ENCODE measurements around the gene COPA.

COPA gene

GRCh38 chr1:160284782-160285344, 58.2 kb downstream of the COPA start, which contains the start of gene PEX19:
TSS of gene PEX19 (minus strand) at chr1:160285133. CDS start at chr1:160285124, 9 bp downstream.
- H3K9me3 Mint-ChIP-seq: no peaks in the 10 kb centered on the region
- peak; percentile 96 for DNase-seq
- peaks cover 64% of the 10 kb centered on the region for H3K36me3 Mint-ChIP-seq (ENCODE audit: low read depth)
- peak within 1 kb of the TSS; percentile 98 for H3K4me3 Mint-ChIP-seq
- no peaks in the 10 kb centered on the region for H3K27me3 Mint-ChIP-seq
- H3K4me1 Mint-ChIP-seq (ENCODE audit: low read depth): peaks cover 23% of the 10 kb centered on the region
- H3K27ac Mint-ChIP-seq: peak within 1 kb of the TSS; percentile 96

- Mint-ChIP-seq H3K27ac (peak overlapping the region; percentile 96), H3K4me3 (peak overlapping the region; percentile 98), H3K9me3 (no peaks in the 10 kb centered on the region), H3K36me3 (ENCODE audit: low read depth) (peaks cover 64% of the 10 kb centered on the region), H3K4me1 (ENCODE audit: low read depth) (peaks cover 23% of the 10 kb centered on the region), H3K27me3 (no peaks in the 10 kb centered on the region)
- DNase-seq: peak; percentile 32
Measured at GRCh38 chr1:160284220-160284781, 58.7 kb downstream of the COPA start.

- H3K4me3 Mint-ChIP-seq: no peak overlapping the region
- H3K27ac Mint-ChIP-seq: peak overlapping the region; percentile 23
- no peaks in the 10 kb centered on the region for H3K27me3 Mint-ChIP-seq
- no peak for DNase-seq
- no peaks in the 10 kb centered on the region for H3K9me3 Mint-ChIP-seq
- H3K36me3 Mint-ChIP-seq (ENCODE audit: low read depth): peaks cover 66% of the 10 kb centered on the region
- peaks cover 23% of the 10 kb centered on the region for H3K4me1 Mint-ChIP-seq (ENCODE audit: low read depth)
Measured at GRCh38 chr1:160282807-160283206, 60.2 kb downstream of the COPA start.

- H3K9me3 Mint-ChIP-seq: no peaks in the 10 kb centered on the region
- no peak overlapping the region for H3K27ac Mint-ChIP-seq
- no peak overlapping the region for H3K4me3 Mint-ChIP-seq
- no peaks in the 10 kb centered on the region for H3K27me3 Mint-ChIP-seq
- peaks cover 69% of the 10 kb centered on the region for H3K36me3 Mint-ChIP-seq (ENCODE audit: low read depth)
- H3K4me1 Mint-ChIP-seq (ENCODE audit: low read depth): peaks cover 4% of the 10 kb centered on the region
- no peak for DNase-seq
Measured at GRCh38 chr1:160277987-160278386, 65.1 kb downstream of the COPA start.

GRCh38 chr1:160277330-160277729, 65.7 kb downstream of the COPA start:
- no peaks in the 10 kb centered on the region for H3K9me3 Mint-ChIP-seq
- peaks cover 62% of the 10 kb centered on the region for H3K36me3 Mint-ChIP-seq (ENCODE audit: low read depth)
- no peak overlapping the region for H3K4me3 Mint-ChIP-seq
- no peak for DNase-seq
- H3K27me3 Mint-ChIP-seq: no peaks in the 10 kb centered on the region
- peak overlapping the region; percentile 14 for H3K27ac Mint-ChIP-seq
- H3K4me1 Mint-ChIP-seq (ENCODE audit: low read depth): peaks cover 4% of the 10 kb centered on the region

- Mint-ChIP-seq H3K4me3 (no peak overlapping the region), H3K27ac (no peak overlapping the region)
- DNase-seq: no peak
Measured at GRCh38 chr1:160271025-160271424, 72.0 kb downstream of the COPA start.

GRCh38 chr1:160267284-160267991, 75.6 kb downstream of the COPA start:
- Mint-ChIP-seq H3K36me3 (ENCODE audit: low read depth) (no peaks in the 10 kb centered on the region), H3K27me3 (no peaks in the 10 kb centered on the region), H3K27ac (no peak overlapping the region), H3K9me3 (no peaks in the 10 kb centered on the region), H3K4me1 (ENCODE audit: low read depth) (peaks cover 13% of the 10 kb centered on the region), H3K4me3 (no peak overlapping the region)
- no peak for DNase-seq

More at GRCh38 chr1:160271025-160271424, 72.0 kb downstream of the COPA start:
- Mint-ChIP-seq H3K36me3 (ENCODE audit: low read depth) (peaks cover 3% of the 10 kb centered on the region), H3K9me3 (no peaks in the 10 kb centered on the region), H3K4me1 (ENCODE audit: low read depth) (no peaks in the 10 kb centered on the region), H3K27me3 (no peaks in the 10 kb centered on the region)

- no peak for DNase-seq
- Mint-ChIP-seq H3K9me3 (no peaks in the 10 kb centered on the region), H3K27me3 (no peaks in the 10 kb centered on the region), H3K4me1 (ENCODE audit: low read depth) (peaks cover 29% of the 10 kb centered on the region), H3K27ac (no peak overlapping the region), H3K36me3 (ENCODE audit: low read depth) (peaks cover 23% of the 10 kb centered on the region), H3K4me3 (no peak overlapping the region)
Measured at GRCh38 chr1:160264795-160265307, 78.2 kb downstream of the COPA start.

- H3K4me1 Mint-ChIP-seq (ENCODE audit: low read depth): peaks cover 53% of the 10 kb centered on the region
Measured at GRCh38 chr1:160261893-160262794, 80.9 kb downstream of the COPA start, which contains the start of gene DCAF8. TSS of gene DCAF8 (minus strand) at chr1:160262549. CDS start at chr1:160244008, 18,541 bp downstream.

GRCh38 chr1:160261556-160261892, 81.5 kb downstream of the COPA start:
- Mint-ChIP-seq H3K4me3 (peak overlapping the region; percentile 94), H3K36me3 (ENCODE audit: low read depth) (peaks cover 49% of the 10 kb centered on the region), H3K27ac (peak overlapping the region; percentile 99), H3K4me1 (ENCODE audit: low read depth) (peaks cover 58% of the 10 kb centered on the region), H3K27me3 (no peaks in the 10 kb centered on the region), H3K9me3 (no peaks in the 10 kb centered on the region)
- peak; percentile 68 for DNase-seq

More at GRCh38 chr1:160261893-160262794, 80.9 kb downstream of the COPA start, which contains the start of gene DCAF8:
- Mint-ChIP-seq H3K27ac (peak within 1 kb of the TSS; percentile 99), H3K27me3 (no peaks in the 10 kb centered on the region), H3K4me3 (peak within 1 kb of the TSS; percentile 94), H3K9me3 (no peaks in the 10 kb centered on the region), H3K36me3 (ENCODE audit: low read depth) (peaks cover 46% of the 10 kb centered on the region)
- DNase-seq: peak; percentile 97

GRCh38 chr1:160260406-160261382, 82.4 kb downstream of the COPA start:
- Mint-ChIP-seq H3K4me1 (ENCODE audit: low read depth) (peaks cover 65% of the 10 kb centered on the region), H3K27me3 (no peaks in the 10 kb centered on the region), H3K27ac (peak overlapping the region; percentile 99), H3K36me3 (ENCODE audit: low read depth) (peaks cover 53% of the 10 kb centered on the region), H3K9me3 (no peaks in the 10 kb centered on the region), H3K4me3 (peak overlapping the region; percentile 94)
- no peak for DNase-seq

- DNase-seq: no peak
- no peaks in the 10 kb centered on the region for H3K9me3 Mint-ChIP-seq
- no peaks in the 10 kb centered on the region for H3K27me3 Mint-ChIP-seq
- H3K36me3 Mint-ChIP-seq (ENCODE audit: low read depth): peaks cover 64% of the 10 kb centered on the region
- peaks cover 55% of the 10 kb centered on the region for H3K4me1 Mint-ChIP-seq (ENCODE audit: low read depth)
- H3K4me3 Mint-ChIP-seq: no peak overlapping the region
- H3K27ac Mint-ChIP-seq: no peak overlapping the region
Measured at GRCh38 chr1:160258177-160258798, 84.8 kb downstream of the COPA start.
